Left lobe of liver (tissue), 2 donors: Measurements from ENCODE around the gene GNAZ. TPM values are rescaled to one million over a fixed set of nuclear protein-coding genes. Genes with fewer than 3 reads are reported as not detected.

Source experiments
- ATAC-seq: fragments of 200-7000 bp; cut with Tn5 transposase; one replicate; pipeline ENCODE4 v1.9.1; 2020; ENCODE audit warnings: mild to moderate bottlenecking, moderate library complexity
- DNase-seq: peaks from one replicate; pipeline ENCODE4 v3.0.0-alpha.2; 2020; ENCODE audit warnings: low spot score
- total RNA-seq: library from RNA; stranded (reverse); gene quantifications from one replicate; pipeline ENCODE4 v1.2.1, GENCODE V29; 2021
- donor health status: DM: no; HTN: no; CAD: no; lungs with moderate emphysema.
- donor health status: DM: no; HTN: yes; CAD: no.

GNAZ gene
- total RNA-seq, 1 donor from 2014 or later, result 0.33 TPM

- no peak for DNase-seq
- no peak for ATAC-seq
Observed at GRCh38 chr22:23090457-23090835, 20.1 kb downstream of the GNAZ start.

- no peak for DNase-seq
- no peak for ATAC-seq
Observed at GRCh38 chr22:23091760-23092159, 21.4 kb downstream of the GNAZ start.

- no peak for ATAC-seq
- no peak for DNase-seq
Observed at GRCh38 chr22:23092217-23092955, 22.1 kb downstream of the GNAZ start.

- ATAC-seq, result no peak
- no peak for DNase-seq
Observed at GRCh38 chr22:23093051-23093788, 22.9 kb downstream of the GNAZ start.

GRCh38 chr22:23094260-23094659, 23.9 kb downstream of the GNAZ start:
- DNase-seq, result no peak

GRCh38 chr22:23094695-23095681, 24.7 kb downstream of the GNAZ start:
- ATAC-seq, result no peak

More at GRCh38 chr22:23094260-23094659, 23.9 kb downstream of the GNAZ start:
- no peak for ATAC-seq

GRCh38 chr22:23095733-23096342, 25.5 kb downstream of the GNAZ start:
- no peak for ATAC-seq
- no peak for DNase-seq

More at GRCh38 chr22:23094695-23095681, 24.7 kb downstream of the GNAZ start:
- no peak for DNase-seq

GRCh38 chr22:23097412-23098229, 27.3 kb downstream of the GNAZ start:
- DNase-seq, result no peak
- ATAC-seq, result no peak

GRCh38 chr22:23098230-23098705, 27.9 kb downstream of the GNAZ start:
- DNase-seq, result no peak
- no peak for ATAC-seq

- no peak for DNase-seq
- ATAC-seq, result peak; percentile 16
Observed at GRCh38 chr22:23098718-23099530, 28.6 kb downstream of the GNAZ start.

GRCh38 chr22:23099531-23099804, 29.1 kb downstream of the GNAZ start:
- ATAC-seq (no peak), DNase-seq (no peak)

- no peak for ATAC-seq
- DNase-seq, result no peak
Observed at GRCh38 chr22:23100124-23100801, 29.9 kb downstream of the GNAZ start.

- DNase-seq (no peak), ATAC-seq (no peak)
Observed at GRCh38 chr22:23101524-23101923, 31.2 kb downstream of the GNAZ start.

- ATAC-seq, result no peak
- DNase-seq, result no peak
Observed at GRCh38 chr22:23102002-23102655, 31.8 kb downstream of the GNAZ start.

GRCh38 chr22:23102776-23103175, 32.5 kb downstream of the GNAZ start:
- no peak for DNase-seq
- ATAC-seq, result no peak

- ATAC-seq, result no peak
Observed at GRCh38 chr22:23103199-23103954, 33.1 kb downstream of the GNAZ start.

More at GRCh38 chr22:23103199-23103954, 33.1 kb downstream of the GNAZ start:
- no peak for DNase-seq
